Adrenal gland (tissue), 12 donors: ENCODE results near the gene CEP192. TPM values are rescaled to one million over a fixed set of nuclear protein-coding genes. Genes with fewer than 3 reads are reported as not detected.

ENCODE experiments used
- DNase-seq, 7 donors: peaks; one replicate each; pipeline ENCODE4 v3.0.0-alpha.2; 2019 to 2020
- H3K27ac ChIP-seq, 5 donors: fragments of 200-600 bp; sonication (generic) in 4 of 5; 1 replicate in 3 of 5; 2 replicates in 2 of 5; pipeline versions ENCODE4 v1.5.1 to v1.8.0; 2016 to 2020; ENCODE audit warnings: mild to moderate bottlenecking in 1 of 5
- H3K27me3 ChIP-seq: fragments of 200-600 bp; 2 replicates; pipeline ENCODE4 v1.8.0; 2021
- H3K36me3 ChIP-seq, 2 donors: fragments of 200-600 bp; replicated peaks in 1 of 2; 1 replicate in 1 of 2; 2 replicates in 1 of 2; pipeline versions ENCODE4 v1.5.1 to v1.8.0; 2018 to 2022
- H3K4me1 ChIP-seq, 2 donors: fragments of 200-600 bp; replicated peaks in 1 of 2; 1 replicate in 1 of 2; 2 replicates in 1 of 2; pipeline versions ENCODE4 v1.5.1 to v1.8.0; 2018 to 2021
- H3K4me3 ChIP-seq, 4 donors: fragments of 200-600 bp; sonication (generic) in 3 of 4; one replicate each; pipeline ENCODE4 v1.5.1; 2016 to 2018
- H3K9me3 ChIP-seq, 3 donors: fragments of 200-600 bp; sonication (generic) in 1 of 3; replicated peaks in 1 of 3; 1 replicate in 2 of 3; 2 replicates in 1 of 3; pipeline versions ENCODE4 v1.5.1 to v1.8.0; 2016 to 2021
- CTCF ChIP-seq, 6 experiments: fragments of 450-650 bp in 4 of 6; fragments of 200-600 bp in 2 of 6; sonication (generic) in 1 of 6; IDR thresholded peaks; 1 replicate in 5 of 6; 2 replicates in 1 of 6; pipeline versions ENCODE4 v1.5.1 to v1.8.0; 2016 to 2021; ENCODE audit warnings: antibody characterized with exemption in 6 of 6, mild to moderate bottlenecking in 2 of 6, moderate library complexity in 1 of 6
- POLR2A ChIP-seq, 2 donors: fragments of 450-650 bp; IDR thresholded peaks; one replicate each; pipeline ENCODE4 v1.6.1; 2017; ENCODE audit warnings: antibody characterized with exemption in 2 of 2, mild to moderate bottlenecking in 2 of 2, moderate library complexity in 1 of 2
- WGBS, 4 donors: extraction: QIAGEN DNeasy Blood & Tissue Kit in 2 of 4; methylation state at CpG; one replicate each; pipeline versions ENCODE4 v1.1.5 to v1.1.7; 2013 to 2017; 5-methylcytosine and 5-hydroxymethylcytosine counted together
- intact Hi-C, 2 donors: fragments of 100-400 bp; cut with DNase I; formaldehyde crosslinking; loops; one replicate each; pipeline versions ENCODE4 v1.14.1 to v1.15.0; 2022 to 2023
- polyA plus RNA-seq, 3 donors: library from polyadenylated mRNA; stranded (reverse); fragments of 200-250 nt in 2 of 3; fragments of 350-450 nt in 1 of 3; fragmentation: Illumina TruSeq in 1 of 3; extraction: RNeasy Lipid Tissue Mini Kit (QIAGEN cat#74804) in 1 of 3; gene quantifications; one replicate each; pipeline ENCODE4 v1.2.3, GENCODE V29; 2013 to 2014
- total RNA-seq, 9 donors: library from RNA; depleted of rRNA in 4 of 9; stranded (reverse); fragments of >200 nt in 4 of 9; fragments of 120-200 nt in 1 of 9; fragmentation: NEBNext Ultra II Directional in 1 of 9; extraction: Animal tissue kit (Norgen Biotek cat#: 25700) in 1 of 9; gene quantifications; one replicate each; pipeline versions ENCODE4 v1.1.0 to v1.2.4, GENCODE V29; 2013 to 2023
- donor health status: healthy with polysubstance abuse.
- donor health status: Bipolar disorder and iron deficiency.
- donor health status: DM: yes; HTN: yes; CAD: no.
- donor health status: DM: no; HTN: no; CAD: no.
- donor health status: DM: no; HTN: no; CAD: no.
- donor health status: DM: yes; HTN: yes; CAD: no.

Gene CEP192
- total and polyA plus RNA-seq, 12 donors = 7.5 to 36.8 (median 16.3) TPM

- TF ChIP-seq CTCF (IDR thresholded peaks at IDR 0.05) = no peak
- TF ChIP-seq POLR2A (IDR thresholded peaks at IDR 0.05) = no peak
These were observed 110.6 kb downstream of the CEP192 start for GRCh38 chr18:13101659-13102197.

GRCh38 chr18:13103366-13103765 lies 112.2 kb downstream of the CEP192 start:
- DNase-seq = no peak
- Histone ChIP-seq H3K27ac (no peak overlapping the region), H3K27me3 (no peaks in the 10 kb centered on the region), H3K4me1 (no peaks in the 10 kb centered on the region), H3K9me3 (no peaks in the 10 kb centered on the region), H3K36me3 (peaks cover 0 to 37% of the 10 kb centered on the region in 2 donors), H3K4me3 (no peak overlapping the region)
- intact Hi-C loops = no loop called here
- 82 to 87% (median 83%) methylated on average over 6 of the region's 6 CpGs for WGBS, 4 donors
- TF ChIP-seq POLR2A (IDR thresholded peaks at IDR 0.05) (no peak), CTCF (IDR thresholded peaks at IDR 0.05) (peak in 1 of 6 experiments; percentile 14)

More at GRCh38 chr18:13101659-13102197, 110.6 kb downstream of the CEP192 start:
- H3K27ac ChIP-seq = no peak overlapping the region
- no peaks in the 10 kb centered on the region for H3K9me3 ChIP-seq
- intact Hi-C loops = no loop called here
- H3K4me3 ChIP-seq = no peak overlapping the region
- H3K4me1 ChIP-seq = no peaks in the 10 kb centered on the region
- H3K27me3 ChIP-seq = no peaks in the 10 kb centered on the region
- WGBS, 4 donors = 88 to 95% (median 90%) methylated on average over 4 of the region's 4 CpGs
- DNase-seq = no peak
- H3K36me3 ChIP-seq = peaks cover 0 to 44% of the 10 kb centered on the region in 2 donors

GRCh38 chr18:13105059-13105458 lies 113.9 kb downstream of the CEP192 start:
- no peak for DNase-seq
- WGBS, 4 donors = 86 to 93% (median 89%) methylated on average over 4 of the region's 4 CpGs
- H3K36me3 ChIP-seq = peaks cover 0 to 37% of the 10 kb centered on the region in 2 donors

GRCh38 chr18:13107074-13107473 lies 115.9 kb downstream of the CEP192 start:
- no peak for DNase-seq
- Histone ChIP-seq H3K27me3 (no peaks in the 10 kb centered on the region), H3K4me1 (no peaks in the 10 kb centered on the region), H3K36me3 (peaks cover 0 to 30% of the 10 kb centered on the region in 2 donors), H3K4me3 (no peak overlapping the region), H3K27ac (no peak overlapping the region), H3K9me3 (no peaks in the 10 kb centered on the region)
- no peak for TF ChIP-seq CTCF (IDR thresholded peaks at IDR 0.05)
- no peak for TF ChIP-seq POLR2A (IDR thresholded peaks at IDR 0.05)
- intact Hi-C loops = no loop called here
- WGBS, 4 donors = 94 to 97% (median 95%) methylated on average over 2 of the region's 2 CpGs

More at GRCh38 chr18:13105059-13105458, 113.9 kb downstream of the CEP192 start:
- no peak overlapping the region for H3K27ac ChIP-seq
- TF ChIP-seq POLR2A (IDR thresholded peaks at IDR 0.05) (no peak), CTCF (IDR thresholded peaks at IDR 0.05) (no peak)
- no peak overlapping the region for H3K4me3 ChIP-seq
- intact Hi-C loops = no loop called here
- no peaks in the 10 kb centered on the region for H3K9me3 ChIP-seq
- no peaks in the 10 kb centered on the region for H3K27me3 ChIP-seq
- H3K4me1 ChIP-seq = no peaks in the 10 kb centered on the region
